GM10266 (cell line): ENCODE results near the gene THAP3.
"Not testable (repeated sequence)": the region's sequence is repeated elsewhere in the genome, so short reads cannot be mapped to it uniquely, and the experiment has no call there.

Experiments
- DNase-seq: peaks from one replicate; pipeline ENCODE4 v3.0.0; 2012; ENCODE audit errors: extremely low spot score
- TF ChIP-seq, protein P1 (sequence below): IDR thresholded peaks from 2 replicates; pipeline ENCODE4 v1.5.1; 2012; ENCODE audit warnings: mild to moderate bottlenecking, low read depth; ENCODE audit not compliant: control insufficient read depth, insufficient read depth; ENCODE audit errors: missing control alignments

The THAP3 gene

GRCh38 chr1:6632588-6633514 is 8.2 kb downstream of the THAP3 start:
- TF ChIP-seq, protein P1, sequence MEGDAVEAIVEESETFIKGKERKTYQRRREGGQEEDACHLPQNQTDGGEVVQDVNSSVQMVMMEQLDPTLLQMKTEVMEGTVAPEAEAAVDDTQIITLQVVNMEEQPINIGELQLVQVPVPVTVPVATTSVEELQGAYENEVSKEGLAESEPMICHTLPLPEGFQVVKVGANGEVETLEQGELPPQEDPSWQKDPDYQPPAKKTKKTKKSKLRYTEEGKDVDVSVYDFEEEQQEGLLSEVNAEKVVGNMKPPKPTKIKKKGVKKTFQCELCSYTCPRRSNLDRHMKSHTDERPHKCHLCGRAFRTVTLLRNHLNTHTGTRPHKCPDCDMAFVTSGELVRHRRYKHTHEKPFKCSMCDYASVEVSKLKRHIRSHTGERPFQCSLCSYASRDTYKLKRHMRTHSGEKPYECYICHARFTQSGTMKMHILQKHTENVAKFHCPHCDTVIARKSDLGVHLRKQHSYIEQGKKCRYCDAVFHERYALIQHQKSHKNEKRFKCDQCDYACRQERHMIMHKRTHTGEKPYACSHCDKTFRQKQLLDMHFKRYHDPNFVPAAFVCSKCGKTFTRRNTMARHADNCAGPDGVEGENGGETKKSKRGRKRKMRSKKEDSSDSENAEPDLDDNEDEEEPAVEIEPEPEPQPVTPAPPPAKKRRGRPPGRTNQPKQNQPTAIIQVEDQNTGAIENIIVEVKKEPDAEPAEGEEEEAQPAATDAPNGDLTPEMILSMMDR: no peak
- no peak for DNase-seq

DNA sequence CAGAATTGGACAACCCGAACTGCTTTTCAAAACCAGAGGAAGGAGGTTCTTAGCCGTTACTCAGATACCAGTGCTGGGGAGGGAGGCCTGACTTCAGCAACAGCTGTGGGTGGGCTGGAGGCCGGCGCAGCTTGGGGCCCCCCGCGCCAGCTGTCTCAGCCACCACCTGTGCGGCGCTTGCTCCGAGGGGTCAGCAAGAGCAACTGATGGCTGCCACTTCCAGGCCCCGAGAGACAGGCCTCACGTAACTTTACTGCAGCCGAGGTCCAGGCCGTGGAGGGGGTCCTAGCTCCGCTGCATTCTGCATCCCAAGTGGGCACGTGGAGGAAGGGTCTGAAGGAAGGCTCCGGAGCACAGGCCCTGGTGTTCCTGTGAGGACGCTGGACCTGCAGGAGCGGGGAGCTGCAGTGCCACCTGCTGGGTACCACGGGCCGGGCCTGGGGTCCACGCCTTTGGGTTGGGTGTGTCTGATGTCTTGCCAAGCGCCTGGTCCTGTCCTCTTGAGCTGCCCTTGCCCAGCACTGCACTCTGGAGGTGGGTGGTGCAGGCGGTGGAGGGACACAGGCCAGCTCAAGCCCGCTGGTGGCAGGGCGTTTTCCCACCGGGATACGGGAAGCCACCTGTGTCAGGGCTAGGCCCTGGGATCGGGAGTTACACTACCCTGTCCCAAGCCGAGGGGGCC is 9.8 kb downstream of the THAP3 start:
- TF ChIP-seq, protein P1: peak; percentile 50
- DNase-seq: peak; percentile 61

- DNase-seq: no peak
- TF ChIP-seq, protein P1: no peak
Observed at GRCh38 chr1:6635161-6635909, 10.7 kb downstream of the THAP3 start.

DNA sequence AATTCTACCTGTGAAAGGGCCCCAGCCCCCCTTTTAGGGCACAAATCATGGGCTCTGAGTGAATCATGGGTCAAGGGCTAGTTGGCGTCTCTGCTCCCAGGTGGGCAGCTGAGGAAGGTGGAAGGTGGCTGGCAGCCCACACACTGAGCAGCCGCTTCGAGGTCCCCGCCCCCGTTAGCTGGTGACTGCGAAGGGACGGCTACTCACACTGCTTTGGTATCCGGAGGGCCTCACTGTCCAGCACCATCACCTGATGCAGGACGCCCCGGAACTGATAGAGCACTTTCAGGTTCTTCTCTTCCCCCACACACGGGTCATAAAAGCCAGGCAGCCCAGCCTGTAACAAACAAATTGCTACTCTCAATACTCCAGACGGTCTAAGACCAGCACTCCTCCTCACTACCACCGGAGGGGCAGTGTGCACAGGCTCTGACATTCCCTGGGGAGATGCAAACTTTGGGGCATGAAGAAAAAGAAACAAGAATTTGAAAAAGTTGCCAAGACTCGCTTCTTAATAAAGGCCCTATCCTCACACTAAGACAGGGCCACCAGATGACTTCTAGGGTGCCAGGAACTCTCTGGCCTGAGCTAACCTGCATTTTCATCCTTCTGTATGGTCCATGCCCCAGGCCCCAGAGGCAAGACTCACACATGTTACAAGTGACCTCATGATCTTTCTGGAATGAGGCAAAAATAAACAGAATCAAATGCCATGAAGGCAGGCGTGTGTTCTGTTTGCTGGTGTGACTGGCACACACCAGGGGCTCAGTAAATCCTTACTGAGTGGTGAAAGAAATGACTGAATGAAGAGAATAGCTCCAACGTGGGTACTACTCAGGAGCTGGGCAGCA is 11.5 kb downstream of the THAP3 start:
- TF ChIP-seq, protein P1: no peak
- DNase-seq: no peak

DNA sequence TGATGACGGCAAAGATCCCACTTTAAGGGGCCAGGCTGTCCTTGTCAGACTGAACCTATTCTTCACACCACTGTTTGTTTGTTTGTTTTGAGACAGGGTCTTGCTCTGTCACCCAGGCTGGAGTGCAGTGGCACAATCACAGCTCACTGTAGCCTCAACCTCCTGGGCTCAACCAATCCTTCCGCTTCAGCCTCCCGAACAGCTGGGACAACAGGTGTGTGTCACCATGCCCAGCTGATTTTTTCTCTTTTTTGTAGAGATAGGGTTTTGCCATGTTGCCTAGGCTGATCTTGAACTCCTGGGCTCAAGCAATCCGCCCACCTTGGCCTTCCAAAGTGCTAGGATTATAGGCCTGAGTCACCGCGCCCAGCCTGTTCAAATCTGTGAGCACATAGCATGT is 12.1 kb downstream of the THAP3 start:
- DNase-seq: not testable (repeated sequence)

- no peak for DNase-seq
- TF ChIP-seq, protein P1: no peak
Observed at GRCh38 chr1:6637770-6638169, 13.1 kb downstream of the THAP3 start.

GRCh38 chr1:6638226-6638625 is 13.6 kb downstream of the THAP3 start:
- TF ChIP-seq, protein P1: no peak
- no peak for DNase-seq

- DNase-seq: not testable (repeated sequence)
Observed at GRCh38 chr1:6640867-6641266, 16.2 kb downstream of the THAP3 start.
